Tracheal epithelial cell (primary cell): ENCODE data around the gene CEACAM8. TPM values are rescaled to one million over a fixed set of nuclear protein-coding genes. Genes with fewer than 3 reads are reported as not detected.

Experiments
- total RNA-seq: library from RNA; depleted of rRNA; stranded (reverse); fragments of >200 nt; gene quantifications from 2 replicates; pipeline ENCODE4 v1.2.1, GENCODE V29; 2014

Gene CEACAM8
- total RNA-seq: not detected in 2 replicates

DNA sequence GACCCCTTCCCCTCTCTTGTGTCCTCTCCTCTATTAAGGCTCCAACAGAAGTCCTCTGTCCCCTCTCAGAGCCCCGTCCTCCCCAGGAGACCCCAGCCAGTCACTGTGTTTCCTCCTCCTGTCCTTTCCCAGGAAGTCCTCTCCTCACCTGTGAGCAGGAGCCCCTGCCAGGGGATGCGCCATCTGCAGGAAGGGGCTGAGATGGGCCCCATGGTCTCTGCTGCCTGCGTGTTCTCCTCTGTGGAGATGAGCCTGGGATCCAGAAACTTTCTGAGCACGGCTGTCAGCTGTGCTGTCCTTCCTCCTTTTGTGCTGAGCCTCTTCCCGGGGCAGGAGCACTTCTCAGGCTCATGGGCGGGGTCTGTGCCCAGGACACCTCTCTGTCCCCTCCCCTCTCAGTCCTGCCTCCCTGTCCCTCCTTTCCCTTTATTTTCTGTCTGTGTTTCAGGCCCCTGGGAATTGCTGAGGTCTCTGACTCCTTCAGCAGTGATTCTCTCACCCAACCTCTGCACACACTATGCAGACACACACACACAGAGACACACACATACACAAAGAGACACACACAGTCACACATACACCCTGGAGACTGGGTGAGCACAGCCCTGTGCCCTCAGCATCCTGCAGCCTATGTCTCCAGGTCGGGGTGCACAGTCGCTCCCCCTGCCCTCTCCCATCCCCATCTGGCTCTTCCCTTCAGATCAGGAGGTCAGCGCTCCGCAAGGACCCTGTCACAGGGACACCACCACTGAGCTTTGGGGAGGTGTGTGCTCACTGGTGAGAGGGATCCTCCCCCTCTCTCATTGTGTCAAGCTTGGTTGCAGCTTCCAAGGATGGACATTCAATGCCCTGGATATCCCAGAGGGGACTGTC is at the start of gene CEACAM8:
Gene CEACAM8 (minus strand): TSS at position 308 of the 873 bp plus-strand sequence. CDS start 96 bp downstream, at position 212.

Other genes starting within 250 kb of the CEACAM8 start
- gene CNFN, start 204.6 kb downstream of the CEACAM8 start, total RNA-seq: 0.72 TPM in 1 of 2 replicates, not detected in the other
- gene LIPE, start 167.5 kb downstream of the CEACAM8 start, total RNA-seq: 4.1 and 12.8 TPM in 2 replicates
- gene CXCL17, start 152.0 kb downstream of the CEACAM8 start, total RNA-seq: 1.2 and 3.8 TPM in 2 replicates
- 0.85 and 1.2 TPM in 2 replicates for gene CEACAM1, start 66.4 kb downstream of the CEACAM8 start, total RNA-seq
- not detected in 2 replicates for gene PSG3, start 145.6 kb upstream of the CEACAM8 start, total RNA-seq
- gene PSG8, start 170.8 kb upstream of the CEACAM8 start, total RNA-seq: 0.48 TPM in 1 of 2 replicates, not detected in the other